GM12873 (cell line): ENCODE results near the gene NSL1.

Experiments used
- TF ChIP-seq, protein P1 (sequence below): IDR thresholded peaks from 2 replicates; pipeline ENCODE4 v1.5.1; 2012; ENCODE audit warnings: low read depth, mild to moderate bottlenecking, moderate library complexity, low read length, control low read depth; ENCODE audit not compliant: insufficient read depth; ENCODE audit errors: missing control alignments

NSL1 gene

DNA sequence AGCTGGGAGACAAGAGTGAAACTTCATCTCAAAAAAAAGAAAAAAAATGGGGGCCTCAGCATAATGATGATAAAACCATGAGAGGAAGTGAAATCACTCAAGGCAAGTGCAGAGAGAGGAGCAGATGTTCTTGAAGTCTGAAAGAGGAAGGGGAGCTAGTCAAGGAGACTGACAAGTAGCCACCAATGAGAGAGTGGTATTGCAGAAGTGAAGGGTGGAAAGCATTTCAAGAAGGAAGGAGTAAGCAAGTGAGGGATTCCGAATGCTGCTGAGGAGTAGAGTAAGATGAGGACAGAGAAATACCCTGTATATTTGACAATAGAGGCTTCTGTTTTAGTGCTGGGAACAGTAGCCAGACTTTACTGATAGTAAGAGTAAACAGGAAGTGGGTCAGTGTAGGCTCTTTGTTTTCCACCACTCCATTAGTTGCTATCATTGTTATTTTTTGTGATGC lies 3.0 kb upstream of the NSL1 start:
- TF ChIP-seq, protein P1, sequence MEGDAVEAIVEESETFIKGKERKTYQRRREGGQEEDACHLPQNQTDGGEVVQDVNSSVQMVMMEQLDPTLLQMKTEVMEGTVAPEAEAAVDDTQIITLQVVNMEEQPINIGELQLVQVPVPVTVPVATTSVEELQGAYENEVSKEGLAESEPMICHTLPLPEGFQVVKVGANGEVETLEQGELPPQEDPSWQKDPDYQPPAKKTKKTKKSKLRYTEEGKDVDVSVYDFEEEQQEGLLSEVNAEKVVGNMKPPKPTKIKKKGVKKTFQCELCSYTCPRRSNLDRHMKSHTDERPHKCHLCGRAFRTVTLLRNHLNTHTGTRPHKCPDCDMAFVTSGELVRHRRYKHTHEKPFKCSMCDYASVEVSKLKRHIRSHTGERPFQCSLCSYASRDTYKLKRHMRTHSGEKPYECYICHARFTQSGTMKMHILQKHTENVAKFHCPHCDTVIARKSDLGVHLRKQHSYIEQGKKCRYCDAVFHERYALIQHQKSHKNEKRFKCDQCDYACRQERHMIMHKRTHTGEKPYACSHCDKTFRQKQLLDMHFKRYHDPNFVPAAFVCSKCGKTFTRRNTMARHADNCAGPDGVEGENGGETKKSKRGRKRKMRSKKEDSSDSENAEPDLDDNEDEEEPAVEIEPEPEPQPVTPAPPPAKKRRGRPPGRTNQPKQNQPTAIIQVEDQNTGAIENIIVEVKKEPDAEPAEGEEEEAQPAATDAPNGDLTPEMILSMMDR = no peak

- TF ChIP-seq, protein P1 = no peak
Measured at GRCh38 chr1:212792396-212792908, 875 bp upstream of the NSL1 start.

DNA sequence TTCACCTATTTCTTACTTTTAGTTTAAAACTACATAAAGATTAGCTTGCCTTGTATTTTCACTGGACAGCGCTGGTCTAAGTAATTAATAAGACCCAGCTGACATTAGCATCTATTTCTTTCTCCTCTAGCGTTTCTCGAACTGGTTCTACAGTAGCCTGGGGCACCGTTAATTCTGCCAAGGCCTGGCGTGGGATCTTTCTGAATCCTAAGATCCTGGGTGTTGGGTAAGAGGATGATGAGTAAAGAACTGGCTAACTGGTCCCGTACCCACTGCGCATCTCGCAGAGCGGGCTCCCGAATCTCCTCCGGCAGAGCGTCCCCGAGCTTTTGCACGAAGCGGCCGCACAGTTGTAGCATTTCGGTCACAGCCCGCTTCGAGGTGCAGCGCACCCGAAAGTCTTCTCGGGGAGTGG lies 309 bp downstream of the NSL1 start:
- TF ChIP-seq, protein P1 = no peak

DNA sequence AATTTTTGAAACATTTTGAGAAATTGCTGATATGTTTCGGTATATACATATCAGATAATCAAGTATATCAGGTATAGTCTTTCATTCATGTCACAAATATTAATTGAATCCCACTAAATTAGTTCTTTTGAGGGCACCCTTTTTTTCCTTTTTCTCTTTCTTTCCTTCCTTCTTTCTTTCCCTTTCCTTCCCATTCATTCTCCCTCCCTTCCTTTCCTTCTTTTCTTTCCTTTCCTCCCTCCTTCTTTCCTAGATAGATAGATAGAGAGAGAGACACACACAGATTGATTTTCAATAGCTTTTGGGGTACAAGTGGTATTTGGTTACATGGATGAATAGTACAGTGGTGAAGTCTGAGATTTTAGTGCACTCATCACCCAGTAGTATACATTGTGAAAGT lies 5.7 kb downstream of the NSL1 start:
- TF ChIP-seq, protein P1 = no peak

DNA sequence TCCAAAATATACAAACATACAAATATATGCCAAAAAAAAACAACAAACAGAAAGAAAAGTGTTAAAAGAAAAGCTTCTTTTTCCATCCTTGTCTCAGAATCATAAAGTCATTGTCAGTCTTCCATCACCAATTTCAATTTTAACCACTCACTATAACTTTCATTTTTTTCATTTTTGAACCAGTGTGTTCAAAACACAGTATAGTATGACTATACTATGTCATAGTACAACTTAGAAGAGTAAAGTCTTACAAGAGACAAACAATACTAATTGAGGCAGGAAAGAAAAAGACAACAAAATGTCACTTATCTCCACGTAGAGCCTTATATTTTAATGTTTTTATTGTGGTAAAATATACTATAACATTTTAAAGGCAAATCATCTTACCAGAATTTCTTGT lies 7.6 kb downstream of the NSL1 start:
- TF ChIP-seq, protein P1 = no peak

DNA sequence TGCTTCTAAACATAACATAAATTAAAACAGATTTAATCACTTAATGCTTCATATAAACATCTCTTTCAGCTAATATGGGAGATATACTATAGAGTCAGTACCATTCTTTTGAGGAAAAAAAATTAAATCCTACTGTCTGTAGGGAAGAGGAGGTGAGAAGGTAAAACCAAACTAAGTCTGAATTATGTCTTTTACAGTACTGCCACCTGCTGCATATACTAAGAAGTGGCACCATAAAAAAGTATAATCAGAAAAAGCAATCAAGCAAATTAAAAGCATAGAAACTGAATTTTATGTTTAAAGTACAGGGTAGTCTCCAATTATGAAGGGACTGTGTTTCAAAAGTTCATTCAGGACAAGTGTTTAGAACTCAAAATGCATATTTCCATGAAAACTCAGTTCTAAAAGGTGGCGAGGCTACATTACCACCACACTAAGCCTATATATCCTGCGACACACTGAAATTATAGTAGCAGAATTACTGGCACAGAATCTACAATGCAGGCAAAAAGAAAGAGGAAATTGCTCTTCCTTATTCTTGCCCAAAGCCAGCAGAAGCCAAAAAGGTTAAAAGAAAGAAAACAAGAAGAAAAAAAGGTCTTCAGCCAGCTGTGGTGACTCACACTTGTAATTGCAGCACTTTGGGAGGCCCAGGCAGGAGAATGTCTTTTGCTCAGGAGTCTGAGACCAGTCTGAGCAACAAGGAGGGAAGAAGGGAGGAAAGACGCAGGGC lies 9.0 kb downstream of the NSL1 start:
- TF ChIP-seq, protein P1 = peak; percentile 51

- TF ChIP-seq, protein P1 = no peak
Measured at GRCh38 chr1:212781225-212781624, 10.4 kb downstream of the NSL1 start.
